ENCODE results near the gene STRN.

Gene STRN

DNA sequence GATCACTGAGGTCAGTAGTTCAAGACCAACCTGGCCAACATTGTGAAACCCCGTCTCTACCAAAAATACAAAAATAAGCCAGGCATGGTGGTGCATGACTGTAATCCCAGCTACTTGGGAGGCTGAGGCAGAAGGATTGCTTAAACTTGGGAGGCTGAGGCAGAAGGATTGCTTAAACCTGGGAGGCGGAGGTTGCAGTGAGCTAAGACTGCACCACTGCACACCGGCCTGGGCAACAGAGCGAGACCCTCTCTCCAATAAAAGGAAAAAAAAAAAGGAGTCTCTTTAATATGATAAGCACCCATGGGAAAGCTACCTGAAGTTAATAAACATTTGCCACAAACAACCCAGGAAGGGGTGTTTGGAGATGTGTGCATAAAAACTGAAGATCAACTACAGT is 2.6 kb downstream of the STRN start:
- POLR2A ChIA-PET: no interaction called here
- CTCF ChIA-PET: no interaction called here
- DNase-seq (ENCODE audit: extremely low spot score): no peak
- no peak for TF ChIP-seq BHLHE40 (IDR thresholded peaks at IDR 0.05; ENCODE audit: borderline replicate concordance)
- no peak for TF ChIP-seq CTBP1 (IDR thresholded peaks at IDR 0.05; ENCODE audit: borderline replicate concordance)
- no peak for TF ChIP-seq L3MBTL2 (conservative IDR thresholded peaks at IDR 0.05)
- TF ChIP-seq SP1 (IDR thresholded peaks at IDR 0.05): no peak
- TF ChIP-seq FOXA1 (IDR thresholded peaks at IDR 0.05): no peak
- TF ChIP-seq LEF1 (IDR thresholded peaks at IDR 0.05; ENCODE audit: borderline replicate concordance): no peak
- TF ChIP-seq ZNF384 (IDR thresholded peaks at IDR 0.05): no peak
- no peak for TF ChIP-seq NFRKB (IDR thresholded peaks at IDR 0.05)
- TF ChIP-seq, protein P1, sequence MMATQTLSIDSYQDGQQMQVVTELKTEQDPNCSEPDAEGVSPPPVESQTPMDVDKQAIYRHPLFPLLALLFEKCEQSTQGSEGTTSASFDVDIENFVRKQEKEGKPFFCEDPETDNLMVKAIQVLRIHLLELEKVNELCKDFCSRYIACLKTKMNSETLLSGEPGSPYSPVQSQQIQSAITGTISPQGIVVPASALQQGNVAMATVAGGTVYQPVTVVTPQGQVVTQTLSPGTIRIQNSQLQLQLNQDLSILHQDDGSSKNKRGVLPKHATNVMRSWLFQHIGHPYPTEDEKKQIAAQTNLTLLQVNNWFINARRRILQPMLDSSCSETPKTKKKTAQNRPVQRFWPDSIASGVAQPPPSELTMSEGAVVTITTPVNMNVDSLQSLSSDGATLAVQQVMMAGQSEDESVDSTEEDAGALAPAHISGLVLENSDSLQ (IDR thresholded peaks at IDR 0.05): no peak
- TF ChIP-seq SUZ12 (IDR thresholded peaks at IDR 0.05): no peak
- no peak for TF ChIP-seq FOXM1 (IDR thresholded peaks at IDR 0.05; ENCODE audit: borderline replicate concordance)
- no peak for TF ChIP-seq ARNT (IDR thresholded peaks at IDR 0.05)
- TF ChIP-seq FOXK2 (IDR thresholded peaks at IDR 0.05): no peak
- no peak for TF ChIP-seq TARDBP (IDR thresholded peaks at IDR 0.05)
- TF ChIP-seq ELF4 (IDR thresholded peaks at IDR 0.05): no peak
- no peak for TF ChIP-seq HDGF (IDR thresholded peaks at IDR 0.05; ENCODE audit: borderline replicate concordance)

DNA sequence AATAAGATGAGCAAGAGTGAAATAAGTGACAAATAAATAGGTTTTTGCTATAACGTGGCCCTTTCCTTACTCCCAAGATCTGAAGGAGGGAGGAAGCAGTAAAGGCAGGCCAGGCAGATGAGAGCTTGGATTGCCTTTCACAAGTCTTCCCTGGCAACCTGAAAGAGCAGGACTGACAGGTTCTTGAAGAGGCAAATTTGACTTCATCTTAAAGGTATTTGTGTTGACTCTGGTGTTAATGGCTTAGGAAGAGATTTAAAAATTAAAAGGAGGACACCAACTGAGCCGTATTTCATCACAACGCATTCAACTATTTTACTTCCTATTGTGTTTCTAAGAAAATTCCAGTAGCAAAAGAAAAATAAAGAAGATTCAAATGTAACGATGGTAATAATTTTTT is 3.2 kb downstream of the STRN start:
- no peak for DNase-seq (ENCODE audit: extremely low spot score)
- TF ChIP-seq, protein P1 (IDR thresholded peaks at IDR 0.05): no peak
- TF ChIP-seq HDGF (IDR thresholded peaks at IDR 0.05; ENCODE audit: borderline replicate concordance) (no peak), BHLHE40 (IDR thresholded peaks at IDR 0.05; ENCODE audit: borderline replicate concordance) (no peak), L3MBTL2 (conservative IDR thresholded peaks at IDR 0.05) (no peak), FOXA1 (IDR thresholded peaks at IDR 0.05) (no peak), SUZ12 (IDR thresholded peaks at IDR 0.05) (no peak), LEF1 (IDR thresholded peaks at IDR 0.05; ENCODE audit: borderline replicate concordance) (no peak), SP1 (IDR thresholded peaks at IDR 0.05) (no peak), TARDBP (IDR thresholded peaks at IDR 0.05) (no peak), NFRKB (IDR thresholded peaks at IDR 0.05) (no peak), FOXK2 (IDR thresholded peaks at IDR 0.05) (no peak), ARNT (IDR thresholded peaks at IDR 0.05) (no peak), ELF4 (IDR thresholded peaks at IDR 0.05) (no peak)
- ChIA-PET CTCF (no interaction called here), POLR2A (no interaction called here)

GRCh38 chr2:36960773-36961172 is 5.6 kb downstream of the STRN start:
- ChIA-PET CTCF (no interaction called here), POLR2A (no interaction called here)
- no peak for DNase-seq (ENCODE audit: extremely low spot score)
- TF ChIP-seq FOXM1 (IDR thresholded peaks at IDR 0.05; ENCODE audit: borderline replicate concordance) (no peak), SUZ12 (IDR thresholded peaks at IDR 0.05) (no peak), ELF4 (IDR thresholded peaks at IDR 0.05) (no peak), ARNT (IDR thresholded peaks at IDR 0.05) (no peak), TARDBP (IDR thresholded peaks at IDR 0.05) (no peak), FOXK2 (IDR thresholded peaks at IDR 0.05) (no peak), FOXA1 (IDR thresholded peaks at IDR 0.05) (no peak), ZNF384 (IDR thresholded peaks at IDR 0.05) (no peak), HDGF (IDR thresholded peaks at IDR 0.05; ENCODE audit: borderline replicate concordance) (no peak)

DNA sequence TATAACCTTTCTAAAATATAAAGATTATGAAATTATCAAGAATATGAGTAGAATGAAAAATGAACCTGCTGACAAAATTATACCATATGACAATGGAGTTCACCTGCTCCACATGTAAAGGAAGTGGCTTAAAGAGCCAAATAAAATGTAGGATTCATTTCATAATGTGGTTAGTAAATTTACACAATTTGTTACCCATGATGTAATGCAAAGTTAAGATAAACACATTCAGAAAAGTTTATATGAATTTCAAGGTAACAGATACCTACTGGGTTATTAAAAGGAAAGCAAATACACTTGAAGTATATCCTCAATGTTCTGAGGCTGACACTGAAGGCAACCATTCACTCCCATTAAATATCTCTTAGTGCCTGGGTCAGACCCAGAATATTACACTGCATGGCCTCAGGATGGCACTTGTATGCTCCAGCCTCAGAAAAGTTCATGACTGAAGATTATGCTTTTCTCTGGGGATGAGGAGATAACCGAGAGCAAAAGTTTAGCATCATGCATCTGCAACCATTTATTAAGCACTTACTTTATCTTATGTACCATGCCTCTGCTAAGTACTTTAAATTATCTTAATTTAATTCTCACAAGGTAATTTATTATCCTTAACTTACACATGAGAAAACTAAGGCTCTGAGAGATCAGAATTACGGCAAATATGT is 6.2 kb downstream of the STRN start:
- ChIA-PET POLR2A (no interaction called here), CTCF (no interaction called here)

GRCh38 chr2:36954977-36955607 is 11.2 kb downstream of the STRN start:
- TF ChIP-seq HDGF (IDR thresholded peaks at IDR 0.05; ENCODE audit: borderline replicate concordance): no peak
- no peak for TF ChIP-seq LEF1 (IDR thresholded peaks at IDR 0.05; ENCODE audit: borderline replicate concordance)
- TF ChIP-seq TARDBP (IDR thresholded peaks at IDR 0.05): no peak
- TF ChIP-seq SP1 (IDR thresholded peaks at IDR 0.05): no peak
- TF ChIP-seq FOXA1 (IDR thresholded peaks at IDR 0.05): no peak
- TF ChIP-seq SUZ12 (IDR thresholded peaks at IDR 0.05): no peak
- TF ChIP-seq, protein P1 (IDR thresholded peaks at IDR 0.05): no peak
- TF ChIP-seq BHLHE40 (IDR thresholded peaks at IDR 0.05; ENCODE audit: borderline replicate concordance): no peak
- TF ChIP-seq ELF4 (IDR thresholded peaks at IDR 0.05): no peak
- POLR2A ChIA-PET: no interaction called here

More for the DNA sequence above, 6.2 kb downstream of the STRN start:
- DNase-seq (ENCODE audit: extremely low spot score): no peak
- TF ChIP-seq TARDBP (IDR thresholded peaks at IDR 0.05) (no peak), LEF1 (IDR thresholded peaks at IDR 0.05; ENCODE audit: borderline replicate concordance) (no peak), L3MBTL2 (conservative IDR thresholded peaks at IDR 0.05) (no peak), BHLHE40 (IDR thresholded peaks at IDR 0.05; ENCODE audit: borderline replicate concordance) (no peak), FOXM1 (IDR thresholded peaks at IDR 0.05; ENCODE audit: borderline replicate concordance) (no peak), CTBP1 (IDR thresholded peaks at IDR 0.05; ENCODE audit: borderline replicate concordance) (no peak), FOXA1 (IDR thresholded peaks at IDR 0.05) (no peak), NFRKB (IDR thresholded peaks at IDR 0.05) (no peak), SUZ12 (IDR thresholded peaks at IDR 0.05) (no peak), FOXK2 (IDR thresholded peaks at IDR 0.05) (no peak), ELF4 (IDR thresholded peaks at IDR 0.05) (no peak), ZNF384 (IDR thresholded peaks at IDR 0.05) (no peak), SP1 (IDR thresholded peaks at IDR 0.05) (no peak), ARNT (IDR thresholded peaks at IDR 0.05) (no peak), HDGF (IDR thresholded peaks at IDR 0.05; ENCODE audit: borderline replicate concordance) (no peak)
- TF ChIP-seq, protein P1 (IDR thresholded peaks at IDR 0.05): no peak

More at GRCh38 chr2:36954977-36955607, 11.2 kb downstream of the STRN start:
- CTCF ChIA-PET: no interaction called here
- DNase-seq (ENCODE audit: extremely low spot score): no peak
